H1 (cell line): ENCODE results near the gene RNF208. TPM values are rescaled to one million over a fixed set of nuclear protein-coding genes. Genes with fewer than 3 reads are reported as not detected.

ENCODE experiments used
- CTCF ChIA-PET: fragments of 300-600 bp; sonication (Branson Sonifier 250); formaldehyde crosslinking; loops from one replicate; lab custom pipeline; 2021; ENCODE audit not compliant: partially characterized antibody; lab: Charles Lee
- POLR2A ChIA-PET: fragments of 300-600 bp; sonication (Branson Sonifier 250); formaldehyde crosslinking; loops from one replicate; lab custom pipeline; 2021; ENCODE audit warnings: inconsistent platforms; ENCODE audit not compliant: partially characterized antibody; lab: Charles Lee
- DNase-seq, 2 experiments: peaks; one replicate each; pipeline versions ENCODE4 v3.0.0 to v3.0.0-alpha.2; 2010 to 2022; ENCODE audit warnings: low spot score in 2 of 2, low read depth in 1 of 2, mixed read lengths in 1 of 2
- FAIRE-seq: peaks from 2 replicates; lab custom pipeline; 2011; peaks lifted over from hg19 to GRCh38; lab: Jason Lieb, UNC
- H2AFZ ChIP-seq: 2 replicates; pipeline ENCODE4 v1.8.1; 2012; ENCODE audit warnings: low read length, inconsistent platforms
- H2AK5ac ChIP-seq: 2 replicates; pipeline ENCODE4 v1.6.1; 2013; ENCODE audit warnings: low read depth, low read length
- H2BK120ac ChIP-seq: replicated peaks from 2 replicates; pipeline ENCODE3; 2013; ENCODE audit warnings: low read depth, low read length, inconsistent platforms
- H2BK12ac ChIP-seq: 2 replicates; pipeline ENCODE4 v1.6.1; 2013; ENCODE audit warnings: low read depth, low read length
- H2BK15ac ChIP-seq: 2 replicates; pipeline ENCODE4 v1.6.1; 2013; ENCODE audit warnings: low read length
- H2BK20ac ChIP-seq: 2 replicates; pipeline ENCODE4 v1.6.1; 2013; ENCODE audit warnings: low read length
- H2BK5ac ChIP-seq: 2 replicates; pipeline ENCODE4 v1.6.1; 2013; ENCODE audit warnings: low read depth, low read length
- H3K14ac ChIP-seq: 2 replicates; pipeline ENCODE4 v1.6.1; 2013; ENCODE audit warnings: inconsistent platforms; ENCODE audit not compliant: insufficient read length
- H3K18ac ChIP-seq: 2 replicates; pipeline ENCODE4 v1.6.1; 2013; ENCODE audit warnings: low read length; ENCODE audit errors: extremely low read depth
- H3K23ac ChIP-seq: 2 replicates; pipeline ENCODE4 v1.6.1; 2013; ENCODE audit warnings: inconsistent platforms; ENCODE audit not compliant: insufficient read length
- H3K23me2 ChIP-seq: 2 replicates; pipeline ENCODE4 v1.6.1; 2013; ENCODE audit warnings: low read depth, low read length
- H3K27ac ChIP-seq: 2 replicates; pipeline ENCODE4 v1.6.1; 2011; ENCODE audit warnings: low read depth, low read length, inconsistent platforms
- H3K27me3 ChIP-seq, 4 experiments: replicated peaks in 1 of 4; 1 replicate in 1 of 4; 2 replicates in 3 of 4; pipeline versions ENCODE4 v1.6.1 to v1.8.1; 2011 to 2013; ENCODE audit warnings: low read length in 3 of 4, mild to moderate bottlenecking in 3 of 4, inconsistent platforms in 2 of 4, mixed read lengths in 2 of 4, moderate library complexity in 1 of 4; ENCODE audit not compliant: control insufficient read depth in 3 of 4, insufficient read depth in 3 of 4; ENCODE audit errors: extremely low read depth in 1 of 4
- H3K36me3 ChIP-seq, 4 experiments: 2 replicates each; pipeline versions ENCODE4 v1.6.1 to v1.8.1; 2011 to 2013; ENCODE audit warnings: mild to moderate bottlenecking in 4 of 4, low read length in 3 of 4, moderate library complexity in 2 of 4, control low read depth in 1 of 4, inconsistent platforms in 1 of 4; ENCODE audit not compliant: insufficient read depth in 4 of 4, control insufficient read depth in 2 of 4
- H3K4ac ChIP-seq: replicated peaks from 2 replicates; pipeline ENCODE3; 2013; ENCODE audit warnings: low read length, low read depth, mixed read lengths, inconsistent platforms; ENCODE audit not compliant: insufficient read length
- H3K4me1 ChIP-seq, 4 experiments: replicated peaks in 1 of 4; 1 replicate in 1 of 4; 2 replicates in 3 of 4; pipeline versions ENCODE4 v1.6.1 to v1.8.1; 2011 to 2013; ENCODE audit warnings: low read length in 3 of 4, inconsistent platforms in 2 of 4, mixed read lengths in 1 of 4; ENCODE audit not compliant: insufficient read depth in 4 of 4, control insufficient read depth in 3 of 4
- H3K4me2 ChIP-seq, 2 experiments: 2 replicates each; pipeline versions ENCODE4 v1.6.1 to v1.8.1; 2011 to 2013; ENCODE audit warnings: low read depth in 2 of 2, low read length in 2 of 2, control low read depth in 1 of 2, inconsistent platforms in 1 of 2, mild to moderate bottlenecking in 1 of 2; ENCODE audit not compliant: insufficient read depth in 1 of 2
- H3K4me3 ChIP-seq, 4 experiments: fragments of 200-600, 300-600 bp in 1 of 4; sonication (generic), shearing (Covaris generic), sonication (Bioruptor Twin) in 1 of 4; 2 replicates each; pipeline versions ENCODE4 v1.5.1 to v1.8.1; 2011 to 2016; ENCODE audit warnings: low read length in 4 of 4, low read depth in 3 of 4, control low read depth in 2 of 4, inconsistent platforms in 2 of 4, mild to moderate bottlenecking in 2 of 4, mixed read lengths in 1 of 4, moderate library complexity in 1 of 4; ENCODE audit not compliant: insufficient read depth in 2 of 4; ENCODE audit errors: extremely low read depth in 1 of 4
- H3K56ac ChIP-seq: replicated peaks from 2 replicates; pipeline ENCODE3; 2013; ENCODE audit warnings: low read depth, mild to moderate bottlenecking, mixed read lengths, low read length, inconsistent platforms; ENCODE audit not compliant: insufficient read length
- H3K79me1 ChIP-seq: 2 replicates; pipeline ENCODE4 v1.6.1; 2013; ENCODE audit warnings: low read depth, low read length, control low read depth
- H3K79me2 ChIP-seq, 2 experiments: 2 replicates each; pipeline versions ENCODE4 v1.6.1 to v1.8.1; 2012 to 2013; ENCODE audit warnings: low read length in 2 of 2, mild to moderate bottlenecking in 2 of 2, inconsistent platforms in 1 of 2; ENCODE audit not compliant: insufficient read depth in 2 of 2, control insufficient read depth in 1 of 2
- H3K9ac ChIP-seq, 4 experiments: replicated peaks in 1 of 4; 1 replicate in 1 of 4; 2 replicates in 3 of 4; pipeline versions ENCODE4 v1.6.1 to v1.8.1; 2011 to 2013; ENCODE audit warnings: low read depth in 3 of 4, low read length in 3 of 4, control low read depth in 2 of 4, mild to moderate bottlenecking in 2 of 4, moderate library complexity in 2 of 4, inconsistent platforms in 1 of 4; ENCODE audit errors: extremely low read depth in 1 of 4
- H3K9me3 ChIP-seq, 2 experiments: 2 replicates each; pipeline versions ENCODE4 v1.6.1 to v1.8.1; 2012 to 2013; ENCODE audit warnings: mild to moderate bottlenecking in 2 of 2, moderate library complexity in 2 of 2, control low read depth in 1 of 2, inconsistent platforms in 1 of 2, low read depth in 1 of 2, low read length in 1 of 2, mixed read lengths in 1 of 2; ENCODE audit not compliant: insufficient read depth in 2 of 2
- H4K20me1 ChIP-seq, 2 experiments: replicated peaks in 1 of 2; 2 replicates each; pipeline versions ENCODE3 to v1.8.1; 2011 to 2013; ENCODE audit warnings: inconsistent platforms in 2 of 2, low read length in 2 of 2, mild to moderate bottlenecking in 1 of 2; ENCODE audit not compliant: insufficient read depth in 2 of 2, control insufficient read depth in 1 of 2
- H4K5ac ChIP-seq: 2 replicates; pipeline ENCODE4 v1.6.1; 2013; ENCODE audit warnings: low read length, low read depth, mixed read lengths, inconsistent platforms; ENCODE audit not compliant: insufficient read length
- H4K8ac ChIP-seq: 2 replicates; pipeline ENCODE4 v1.8.0; 2013; ENCODE audit warnings: mild to moderate bottlenecking, moderate library complexity, low read length, inconsistent platforms; ENCODE audit not compliant: insufficient read depth; ENCODE audit errors: extremely low read depth
- H4K91ac ChIP-seq: replicated peaks from 2 replicates; pipeline ENCODE3; 2013; ENCODE audit warnings: low read length, mixed read lengths, inconsistent platforms; ENCODE audit not compliant: insufficient read length
- BACH1 ChIP-seq: IDR thresholded peaks from 2 replicates; pipeline ENCODE4 v1.6.1; 2012; ENCODE audit warnings: low read length, improper control_type of control experiment
- CTBP2 ChIP-seq: IDR thresholded peaks from 2 replicates; pipeline ENCODE4 v1.7.0; 2011; ENCODE audit warnings: borderline replicate concordance, mild to moderate bottlenecking, moderate library complexity, mixed read lengths, low read length; ENCODE audit not compliant: insufficient read depth, insufficient read length
- JUND ChIP-seq: IDR thresholded peaks from 2 replicates; pipeline ENCODE4 v1.6.1; 2011; ENCODE audit warnings: mild to moderate bottlenecking, improper control_type of control experiment, low read length
- SUZ12 ChIP-seq: fragments of 200-600 bp; sonication (generic); IDR thresholded peaks from 2 replicates; pipeline ENCODE4 v1.6.1; 2012; ENCODE audit warnings: mild to moderate bottlenecking, inconsistent platforms, low read length, moderate library complexity, mixed read lengths
- TAF1 ChIP-seq: IDR thresholded peaks from 2 replicates; pipeline ENCODE4 v1.6.1; 2011; ENCODE audit warnings: mild to moderate bottlenecking, low read depth, low read length
- WGBS, 2 experiments: shearing (Covaris generic) in 1 of 2; methylation state at CpG; one replicate each; pipeline versions ENCODE4 v1.1.6 to v1.1.7; 2013 to 2015; ENCODE audit warnings: low lambda C conversion rate in 2 of 2, mixed read lengths in 2 of 2, inconsistent platforms in 1 of 2, low coverage in 1 of 2, missing lambda C conversion rate in 1 of 2; ENCODE audit not compliant: insufficient replicate concordance in 2 of 2, insufficient coverage in 1 of 2, insufficient read length in 1 of 2; ENCODE audit errors: extremely low coverage in 1 of 2, missing lambda C conversion rate in 1 of 2; 5-methylcytosine and 5-hydroxymethylcytosine counted together
- polyA plus RNA-seq, 7 experiments: library from polyadenylated mRNA; depleted of rRNA in 3 of 7; stranded (reverse) in 5 of 7; unstranded in 2 of 7; fragments of >200 nt in 5 of 7; fragments of 200-250 nt in 2 of 7; gene quantifications; 1 replicate in 5 of 7; 2 replicates in 1 of 7; 4 replicates in 1 of 7; pipeline versions ENCODE4 v1.2.1 to v1.2.3, GENCODE V29; 2011 to 2013; ENCODE audit warnings: missing spikeins in 2 of 7, mixed read lengths in 2 of 7
- total RNA-seq: library from RNA; stranded (reverse); fragmentation: NEBNext Ultra II Directional; extraction: Animal tissue kit (Norgen Biotek cat#: 25700); gene quantifications from 2 replicates; pipeline ENCODE4 v1.2.1, GENCODE V29; 2021
- TF ChIP-seq, protein P1 (sequence below): IDR thresholded peaks from 2 replicates; pipeline ENCODE4 v1.6.1; 2012; ENCODE audit warnings: inconsistent platforms
- TF ChIP-seq, protein P2 (sequence below): IDR thresholded peaks from 2 replicates; pipeline ENCODE4 v1.6.1; 2012; ENCODE audit warnings: low read length, inconsistent platforms

Gene RNF208
- total and polyA plus RNA-seq, 2 of the 8 experiments (the other 6 are each of a cell fraction or from before 2014, with no cell fraction given) = 2.7 to 7.7 TPM

DNA sequence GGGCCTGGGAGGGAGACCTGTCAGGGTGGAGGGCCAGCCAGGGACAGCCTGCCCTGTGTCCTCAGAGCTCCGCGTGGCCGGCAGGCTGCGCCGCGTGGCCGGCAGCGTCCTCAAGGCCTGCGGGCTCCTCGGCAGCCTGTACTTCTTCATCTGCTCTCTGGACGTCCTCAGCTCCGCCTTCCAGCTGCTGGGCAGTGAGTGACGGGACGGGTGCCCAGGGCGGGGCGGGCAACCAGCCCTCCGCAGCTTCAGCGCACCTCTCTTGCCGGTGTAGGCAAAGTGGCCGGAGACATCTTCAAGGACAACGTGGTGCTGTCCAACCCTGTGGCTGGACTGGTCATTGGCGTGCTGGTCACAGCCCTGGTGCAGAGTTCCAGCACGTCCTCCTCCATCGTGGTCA lies 10.5 kb upstream of the RNF208 start:
- FAIRE-seq = no peak
- no peak overlapping the region for H3K23ac ChIP-seq
- H3K36me3 ChIP-seq = no peaks in the 10 kb centered on the region
- no peak overlapping the region for H3K4me2 ChIP-seq
- no peak overlapping the region for H2BK120ac ChIP-seq
- H3K4ac ChIP-seq = no peak overlapping the region
- no peak overlapping the region for H4K8ac ChIP-seq
- TF ChIP-seq CTBP2 (no peak), TAF1 (no peak), BACH1 (no peak), JUND (no peak), SUZ12 (no peak)
- TF ChIP-seq, protein P1, sequence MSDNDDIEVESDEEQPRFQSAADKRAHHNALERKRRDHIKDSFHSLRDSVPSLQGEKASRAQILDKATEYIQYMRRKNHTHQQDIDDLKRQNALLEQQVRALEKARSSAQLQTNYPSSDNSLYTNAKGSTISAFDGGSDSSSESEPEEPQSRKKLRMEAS = no peak
- TF ChIP-seq, protein P2, sequence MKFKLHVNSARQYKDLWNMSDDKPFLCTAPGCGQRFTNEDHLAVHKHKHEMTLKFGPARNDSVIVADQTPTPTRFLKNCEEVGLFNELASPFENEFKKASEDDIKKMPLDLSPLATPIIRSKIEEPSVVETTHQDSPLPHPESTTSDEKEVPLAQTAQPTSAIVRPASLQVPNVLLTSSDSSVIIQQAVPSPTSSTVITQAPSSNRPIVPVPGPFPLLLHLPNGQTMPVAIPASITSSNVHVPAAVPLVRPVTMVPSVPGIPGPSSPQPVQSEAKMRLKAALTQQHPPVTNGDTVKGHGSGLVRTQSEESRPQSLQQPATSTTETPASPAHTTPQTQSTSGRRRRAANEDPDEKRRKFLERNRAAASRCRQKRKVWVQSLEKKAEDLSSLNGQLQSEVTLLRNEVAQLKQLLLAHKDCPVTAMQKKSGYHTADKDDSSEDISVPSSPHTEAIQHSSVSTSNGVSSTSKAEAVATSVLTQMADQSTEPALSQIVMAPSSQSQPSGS = no peak
- CTCF ChIA-PET = interaction anchor here (0.6 to 20.2 kb wide), 2 partner anchors 40 to 114 kb away, joined by 3 to 204 read pairs; partner anchors contain the start of genes ANAPC2 and SSNA1
- H2BK15ac ChIP-seq = no peak overlapping the region
- H3K23me2 ChIP-seq = no peaks in the 10 kb centered on the region
- no peak overlapping the region for H3K56ac ChIP-seq
- H3K9ac ChIP-seq = no peak overlapping the region
- no peaks in the 10 kb centered on the region for H3K9me3 ChIP-seq
- no peak overlapping the region for H4K5ac ChIP-seq
- no peak overlapping the region for H3K27ac ChIP-seq
- H3K79me2 ChIP-seq = no peaks in the 10 kb centered on the region
- H3K14ac ChIP-seq = no peak overlapping the region
- no peak overlapping the region for H2BK20ac ChIP-seq
- peaks cover 0 to 1% of the 10 kb centered on the region in 2 experiments for H4K20me1 ChIP-seq
- H3K79me1 ChIP-seq = no peaks in the 10 kb centered on the region
- no peak for DNase-seq
- H3K4me1 ChIP-seq = peaks cover 0 to 19% (median 10%) of the 10 kb centered on the region in 4 experiments; a peak in 6 of 7 replicates
- H3K18ac ChIP-seq = no peak overlapping the region
- H4K91ac ChIP-seq = no peak overlapping the region
- H2BK12ac ChIP-seq = no peak overlapping the region
- H2BK5ac ChIP-seq = no peak overlapping the region
- POLR2A ChIA-PET = interaction anchor here (0.6 to 69.9 kb wide), 3 partner anchors 10 to 533 kb away, joined by 3 to 1462 read pairs (median 3); partner anchors contain the start of genes NELFB, STPG3, TOR4A and TUBB4B
- no peak overlapping the region for H2AK5ac ChIP-seq
- no peak overlapping the region for H2AFZ ChIP-seq
- H3K27me3 ChIP-seq = no peaks in the 10 kb centered on the region; a peak in 1 of 7 replicates
- 93% methylated on average over 24 of the region's 24 CpGs; no CpG with 5 or more reads in 1 of the 2 experiments for WGBS, 2 experiments
- H3K4me3 ChIP-seq = no peak overlapping the region
